HUES48 (cell line): ENCODE data around the gene BHLHE40.
"Not testable (repeated sequence)": the region's sequence is repeated elsewhere in the genome, so short reads cannot be mapped to it uniquely, and the experiment has no call there.

Source experiments
- H3K27ac ChIP-seq: one replicate; pipeline ENCODE4 v1.7.0; 2013; ENCODE audit warnings: low read depth, low read length, inconsistent platforms
- H3K27me3 ChIP-seq: 2 replicates; pipeline ENCODE4 v1.6.1; 2013; ENCODE audit warnings: mild to moderate bottlenecking, low read length; ENCODE audit not compliant: control insufficient read depth, insufficient read depth
- H3K36me3 ChIP-seq: 2 replicates; pipeline ENCODE4 v1.6.1; 2013; ENCODE audit warnings: low read length; ENCODE audit not compliant: control insufficient read depth, insufficient read depth
- H3K4me1 ChIP-seq: 2 replicates; pipeline ENCODE4 v1.6.1; 2013; ENCODE audit warnings: mild to moderate bottlenecking, low read length; ENCODE audit not compliant: control insufficient read depth, insufficient read depth
- H3K4me3 ChIP-seq: 2 replicates; pipeline ENCODE4 v1.5.1; 2013; ENCODE audit warnings: mild to moderate bottlenecking, low read depth, low read length
- H3K9ac ChIP-seq: 2 replicates; pipeline ENCODE4 v1.6.1; 2013; ENCODE audit warnings: mild to moderate bottlenecking, low read depth, low read length, moderate library complexity
- H3K9me3 ChIP-seq: 2 replicates; pipeline ENCODE4 v1.6.1; 2013; ENCODE audit warnings: low read length; ENCODE audit not compliant: control insufficient read depth, insufficient read depth

Gene BHLHE40

GRCh38 chr3:4961865-4962264 is 17.4 kb upstream of the BHLHE40 start:
- H3K9me3 ChIP-seq, H3K9ac ChIP-seq, H3K4me3 ChIP-seq, H3K27ac ChIP-seq, H3K36me3 ChIP-seq, H3K4me1 ChIP-seq, H3K27me3 ChIP-seq: not testable (repeated sequence)

- Histone ChIP-seq H3K27ac (no peak overlapping the region), H3K9me3 (peaks cover 5% of the 10 kb centered on the region), H3K9ac (no peak overlapping the region), H3K4me3 (no peak overlapping the region), H3K4me1 (no peaks in the 10 kb centered on the region), H3K36me3 (no peaks in the 10 kb centered on the region), H3K27me3 (no peaks in the 10 kb centered on the region)
Measured at GRCh38 chr3:4963669-4964570, 15.3 kb upstream of the BHLHE40 start.

GRCh38 chr3:4966006-4966405 is 13.2 kb upstream of the BHLHE40 start:
- not testable (repeated sequence) for H3K9ac ChIP-seq, H3K4me3 ChIP-seq, H3K36me3 ChIP-seq, H3K9me3 ChIP-seq, H3K27ac ChIP-seq, H3K27me3 ChIP-seq, H3K4me1 ChIP-seq

GRCh38 chr3:4967683-4968082 is 11.6 kb upstream of the BHLHE40 start:
- not testable (repeated sequence) for H3K9ac ChIP-seq, H3K27ac ChIP-seq, H3K4me1 ChIP-seq, H3K27me3 ChIP-seq, H3K4me3 ChIP-seq, H3K36me3 ChIP-seq, H3K9me3 ChIP-seq

GRCh38 chr3:4971437-4971836 is 7.8 kb upstream of the BHLHE40 start:
- H3K27me3 ChIP-seq, H3K4me1 ChIP-seq, H3K4me3 ChIP-seq, H3K27ac ChIP-seq, H3K36me3 ChIP-seq, H3K9ac ChIP-seq, H3K9me3 ChIP-seq: not testable (repeated sequence)

GRCh38 chr3:4971838-4972237 is 7.4 kb upstream of the BHLHE40 start:
- H3K9me3 ChIP-seq: no peaks in the 10 kb centered on the region
- no peaks in the 10 kb centered on the region for H3K36me3 ChIP-seq
- H3K9ac ChIP-seq: no peak overlapping the region
- peaks cover 7% of the 10 kb centered on the region; the same call in 1 of the 2 replicates for H3K4me1 ChIP-seq
- H3K27ac ChIP-seq: no peak overlapping the region
- H3K4me3 ChIP-seq: no peak overlapping the region
- H3K27me3 ChIP-seq: peaks cover 13% of the 10 kb centered on the region

- Histone ChIP-seq H3K27me3 (peaks cover 24% of the 10 kb centered on the region), H3K4me1 (peaks cover 13% of the 10 kb centered on the region), H3K9ac (no peak overlapping the region), H3K4me3 (no peak overlapping the region), H3K36me3 (no peaks in the 10 kb centered on the region), H3K9me3 (no peaks in the 10 kb centered on the region), H3K27ac (no peak overlapping the region)
Measured at GRCh38 chr3:4972652-4973643, 6.3 kb upstream of the BHLHE40 start.

GRCh38 chr3:4974154-4974553 is 5.1 kb upstream of the BHLHE40 start:
- Histone ChIP-seq H3K27ac (no peak overlapping the region), H3K4me1 (peaks cover 13% of the 10 kb centered on the region)

GRCh38 chr3:4976109-4976508 is 3.1 kb upstream of the BHLHE40 start:
- Histone ChIP-seq H3K9me3 (no peaks in the 10 kb centered on the region), H3K27me3 (peaks cover 45% of the 10 kb centered on the region), H3K27ac (no peak overlapping the region), H3K4me1 (peaks cover 17% of the 10 kb centered on the region), H3K9ac (no peak overlapping the region), H3K4me3 (no peak overlapping the region), H3K36me3 (no peaks in the 10 kb centered on the region)

More at GRCh38 chr3:4974154-4974553, 5.1 kb upstream of the BHLHE40 start:
- Histone ChIP-seq H3K9me3 (no peaks in the 10 kb centered on the region), H3K9ac (no peak overlapping the region), H3K4me3 (no peak overlapping the region), H3K36me3 (no peaks in the 10 kb centered on the region), H3K27me3 (peaks cover 29% of the 10 kb centered on the region)

- Histone ChIP-seq H3K9ac (0 out of 2 replicates have a peak overlapping the region, but pooled peaks have one; percentile 11), H3K36me3 (no peaks in the 10 kb centered on the region; the same call in none of the 2 replicates), H3K4me3 (peak overlapping the region; percentile 60), H3K27me3 (peaks cover 51% of the 10 kb centered on the region), H3K27ac (peak overlapping the region; percentile 88), H3K9me3 (no peaks in the 10 kb centered on the region), H3K4me1 (peaks cover 17% of the 10 kb centered on the region)
Measured at GRCh38 chr3:4977001-4977852, 2.0 kb upstream of the BHLHE40 start.
